GM12878 (cell line): Measurements from ENCODE around the gene PIK3C2B. TPM values are rescaled to one million over a fixed set of nuclear protein-coding genes. Genes with fewer than 3 reads are reported as not detected.

Experiments
- ATAC-seq: fragments of 200-7000 bp; cut with Tn5 transposase; 3 replicates; pipeline ENCODE4 v1.9.1; 2020; ENCODE audit warnings: mild to moderate bottlenecking, moderate library complexity
- BruUV-seq: library from RNA; stranded (reverse); fragments of 400-500 nt; replicated peaks from 2 replicates; lab custom pipeline; 2021; lab: Mats Ljungman, UMichigan
- CTCF ChIA-PET: fragments of 300-600 bp; sonication (Branson Sonifier 250); formaldehyde crosslinking; extraction: SDS; loops from one replicate; lab custom pipeline; 2021; ENCODE audit warnings: inconsistent platforms; lab: Yijun Ruan, JAX
- POLR2A ChIA-PET: fragments of 350-600 bp; formaldehyde crosslinking; extraction: SDS; loops from one replicate; lab custom pipeline; 2021; ENCODE audit warnings: inconsistent platforms; lab: Charles Lee
- RAD21 ChIA-PET: fragments of 300-600 bp; sonication (Branson Sonifier 250); formaldehyde crosslinking; loops from one replicate; lab custom pipeline; 2023; ENCODE audit warnings: antibody characterized with exemption; ENCODE audit not compliant: unreplicated experiment; lab: Charles Lee
- SMC1A ChIA-PET: fragments of 300-600 bp; sonication (Branson Sonifier 250); formaldehyde crosslinking; loops from one replicate; lab custom pipeline; 2023; ENCODE audit not compliant: unreplicated experiment, uncharacterized antibody; lab: Charles Lee
- DNase-seq: peaks from one replicate; pipeline ENCODE4 v3.0.0-alpha.2; 2011; ENCODE audit warnings: low read depth, low spot score
- FAIRE-seq: peaks from 3 replicates; lab custom pipeline; 2011; peaks lifted over from hg19 to GRCh38; lab: Jason Lieb, UNC
- H2AFZ ChIP-seq: 2 replicates; pipeline ENCODE4 v1.6.0; 2011; ENCODE audit warnings: low read depth, low read length, control low read depth; ENCODE audit not compliant: control insufficient read depth
- H3K27ac ChIP-seq: 2 replicates; pipeline ENCODE4 v1.5.1; 2011; ENCODE audit warnings: control low read depth; ENCODE audit not compliant: control insufficient read depth, insufficient read depth
- H3K27me3 ChIP-seq, 2 experiments: replicated peaks in 1 of 2; 2 replicates each; pipeline versions ENCODE4 v1.6.0 to v1.6.1; 2011; ENCODE audit warnings: low read length in 1 of 2; ENCODE audit not compliant: control insufficient read depth in 2 of 2, insufficient read depth in 2 of 2
- H3K36me3 ChIP-seq, 2 experiments: 2 replicates each; pipeline ENCODE4 v1.5.1; 2011; ENCODE audit warnings: low read length in 1 of 2; ENCODE audit not compliant: control insufficient read depth in 2 of 2, insufficient read depth in 2 of 2
- H3K4me1 ChIP-seq: 2 replicates; pipeline ENCODE4 v1.6.1; 2011; ENCODE audit warnings: mild to moderate bottlenecking, low read length, moderate library complexity, mixed read lengths; ENCODE audit not compliant: control insufficient read depth, insufficient read depth
- H3K4me2 ChIP-seq: 2 replicates; pipeline ENCODE4 v1.6.0; 2011; ENCODE audit warnings: control low read depth; ENCODE audit not compliant: control insufficient read depth, insufficient read depth
- H3K4me3 ChIP-seq: fragments of 200-600 bp; sonication (generic); 2 replicates; pipeline ENCODE4 v1.5.1; 2016
- H3K79me2 ChIP-seq: 2 replicates; pipeline ENCODE4 v1.6.0; 2011; ENCODE audit warnings: low read length; ENCODE audit not compliant: control insufficient read depth, insufficient read depth
- H3K9ac ChIP-seq: 2 replicates; pipeline ENCODE4 v1.8.0; 2011; ENCODE audit warnings: low read length, control low read depth, mixed read lengths; ENCODE audit not compliant: control insufficient read depth, insufficient read depth
- H3K9me3 ChIP-seq: replicated peaks from 3 replicates; pipeline ENCODE4 v1.5.1; 2011; ENCODE audit warnings: mild to moderate bottlenecking, low read length; ENCODE audit not compliant: control insufficient read depth, insufficient read depth
- H4K20me1 ChIP-seq: 2 replicates; pipeline ENCODE4 v1.6.0; 2011; ENCODE audit not compliant: control insufficient read depth, insufficient read depth
- CBX5 ChIP-seq: sonication (generic); IDR thresholded peaks from 2 replicates; pipeline ENCODE4 v1.6.1; 2016; ENCODE audit warnings: low read depth, moderate library complexity, mild to moderate bottlenecking, inconsistent platforms
- ESRRA ChIP-seq: IDR thresholded peaks from 2 replicates; pipeline ENCODE4 v1.6.1; 2012; ENCODE audit warnings: mild to moderate bottlenecking, low read length, improper control_type of control experiment
- FOXK2 ChIP-seq: fragments of 450-650 bp; IDR thresholded peaks from 2 replicates; pipeline ENCODE4 v1.6.1; 2017; ENCODE audit warnings: mild to moderate bottlenecking, moderate library complexity
- MXI1 ChIP-seq: fragments of 150-350 bp; IDR thresholded peaks from 2 replicates; pipeline ENCODE4 v1.6.1; 2011; ENCODE audit warnings: low read depth, mild to moderate bottlenecking, inconsistent platforms, low read length, improper control_type of control experiment
- RELA ChIP-seq: fragments of 450-650 bp; IDR thresholded peaks from 2 replicates; pipeline ENCODE4 v1.8.0; 2014; ENCODE audit warnings: borderline replicate concordance; ENCODE audit not compliant: partially characterized antibody
- RFX5 ChIP-seq: IDR thresholded peaks from 2 replicates; pipeline ENCODE4 v1.6.1; 2011; ENCODE audit warnings: low read depth, low read length, improper control_type of control experiment
- ZNF217 ChIP-seq: fragments of 450-650 bp; IDR thresholded peaks from 2 replicates; pipeline ENCODE4 v1.6.1; 2017; ENCODE audit warnings: antibody characterized with exemption, mild to moderate bottlenecking
- WGBS: methylation state at CpG from one replicate; pipeline ENCODE4 v1.1.6; 2016; ENCODE audit warnings: low lambda C conversion rate; ENCODE audit not compliant: insufficient replicate concordance, insufficient coverage; ENCODE audit errors: missing lambda C conversion rate; 5-methylcytosine and 5-hydroxymethylcytosine counted together
- in situ Hi-C: fragments of 300-500 bp; cut with MboI; formaldehyde crosslinking; loops from 9 replicates; pipeline ENCODE4 v1.14.3; 2018; ENCODE audit warnings: mixed read lengths
- intact Hi-C: fragments of 100-400 bp; cut with micrococcal nuclease; formaldehyde crosslinking; loops from one replicate; pipeline ENCODE4 v1.14.2; 2022; ENCODE audit not compliant: unreplicated experiment
- polyA plus RNA-seq, 11 experiments: library from polyadenylated mRNA; depleted of rRNA in 4 of 11; unstranded in 6 of 11; stranded (reverse) in 5 of 11; fragments of >200 nt; fragmentation: Nextera tagmentation in 4 of 11; fragmentation: Illumina TruSeq in 1 of 11; extraction: Ambion mirVana in 4 of 11; extraction: Trizol in 1 of 11; gene quantifications; 1 replicate in 1 of 11; 2 replicates in 10 of 11; pipeline versions ENCODE4 v1.2.1 to v1.2.3, GENCODE V29; 2011 to 2016; ENCODE audit warnings: inconsistent platforms in 2 of 11, missing spikeins in 2 of 11, low read depth in 1 of 11
- total RNA-seq, 4 experiments: library from RNA; depleted of rRNA in 3 of 4; stranded (reverse); fragments of >200 nt in 3 of 4; fragmentation: Illumina TruSeq in 1 of 4; extraction: Trizol in 1 of 4; gene quantifications; 2 replicates each; pipeline versions ENCODE4 v1.2.1 to v1.2.3, GENCODE V29; 2013 to 2021
- TF ChIP-seq, protein P1 (sequence below): fragments of 150-350 bp; IDR thresholded peaks from 2 replicates; pipeline ENCODE4 v1.6.1; 2016; ENCODE audit warnings: low read depth, low read length
- TF ChIP-seq, protein P2 (sequence below): fragments of 450-650 bp; IDR thresholded peaks from 2 replicates; pipeline ENCODE4 v1.6.1; 2017; ENCODE audit warnings: mild to moderate bottlenecking, moderate library complexity
- TF ChIP-seq, protein P3 (sequence below): fragments of 450-650 bp; IDR thresholded peaks from 2 replicates; pipeline ENCODE4 v1.6.1; 2018; ENCODE audit warnings: borderline replicate concordance, mild to moderate bottlenecking; ENCODE audit not compliant: partially characterized antibody

The PIK3C2B gene
- total and polyA plus RNA-seq, 10 of the 15 experiments (the other 5 are each of a cell fraction or from before 2014, with no cell fraction given) = 2.2 to 38.1 (median 11.4) TPM

DNA sequence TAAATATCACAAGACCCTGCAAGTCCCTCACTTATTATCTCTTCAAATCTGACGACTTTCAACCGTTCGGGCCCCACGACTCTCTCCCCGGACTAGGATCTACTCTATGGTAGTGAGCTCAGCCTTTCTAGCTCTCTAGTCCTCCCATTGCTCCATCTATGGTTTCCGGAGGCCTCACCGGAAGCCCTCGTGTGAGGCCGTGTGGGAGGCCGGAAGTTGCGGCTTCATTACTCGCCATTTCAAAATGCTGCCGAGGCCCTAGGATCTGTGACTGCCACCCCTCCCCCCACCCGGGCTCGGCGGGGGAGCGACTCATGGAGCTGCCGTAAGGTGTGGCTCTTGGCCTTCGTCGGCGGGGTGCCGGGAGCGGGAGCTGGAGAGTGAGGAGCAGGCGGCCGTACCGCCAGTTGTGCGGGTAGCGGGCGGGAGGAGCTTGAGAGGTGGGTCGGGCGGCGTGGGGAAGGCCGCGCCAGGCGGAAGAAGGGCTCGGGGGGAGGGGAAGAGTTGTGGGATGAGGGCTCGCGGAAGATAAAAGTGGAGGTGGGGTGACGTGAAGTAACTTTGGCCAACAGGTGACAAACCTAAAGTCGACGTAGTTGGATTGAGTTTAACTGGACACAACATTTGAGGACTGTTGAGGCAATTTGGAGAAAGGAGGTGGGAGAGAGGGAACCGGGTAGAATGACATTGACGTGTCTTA is 21.7 kb upstream of the PIK3C2B start, which contains the start of gene MDM4 (continued):
- TF ChIP-seq, protein P1, sequence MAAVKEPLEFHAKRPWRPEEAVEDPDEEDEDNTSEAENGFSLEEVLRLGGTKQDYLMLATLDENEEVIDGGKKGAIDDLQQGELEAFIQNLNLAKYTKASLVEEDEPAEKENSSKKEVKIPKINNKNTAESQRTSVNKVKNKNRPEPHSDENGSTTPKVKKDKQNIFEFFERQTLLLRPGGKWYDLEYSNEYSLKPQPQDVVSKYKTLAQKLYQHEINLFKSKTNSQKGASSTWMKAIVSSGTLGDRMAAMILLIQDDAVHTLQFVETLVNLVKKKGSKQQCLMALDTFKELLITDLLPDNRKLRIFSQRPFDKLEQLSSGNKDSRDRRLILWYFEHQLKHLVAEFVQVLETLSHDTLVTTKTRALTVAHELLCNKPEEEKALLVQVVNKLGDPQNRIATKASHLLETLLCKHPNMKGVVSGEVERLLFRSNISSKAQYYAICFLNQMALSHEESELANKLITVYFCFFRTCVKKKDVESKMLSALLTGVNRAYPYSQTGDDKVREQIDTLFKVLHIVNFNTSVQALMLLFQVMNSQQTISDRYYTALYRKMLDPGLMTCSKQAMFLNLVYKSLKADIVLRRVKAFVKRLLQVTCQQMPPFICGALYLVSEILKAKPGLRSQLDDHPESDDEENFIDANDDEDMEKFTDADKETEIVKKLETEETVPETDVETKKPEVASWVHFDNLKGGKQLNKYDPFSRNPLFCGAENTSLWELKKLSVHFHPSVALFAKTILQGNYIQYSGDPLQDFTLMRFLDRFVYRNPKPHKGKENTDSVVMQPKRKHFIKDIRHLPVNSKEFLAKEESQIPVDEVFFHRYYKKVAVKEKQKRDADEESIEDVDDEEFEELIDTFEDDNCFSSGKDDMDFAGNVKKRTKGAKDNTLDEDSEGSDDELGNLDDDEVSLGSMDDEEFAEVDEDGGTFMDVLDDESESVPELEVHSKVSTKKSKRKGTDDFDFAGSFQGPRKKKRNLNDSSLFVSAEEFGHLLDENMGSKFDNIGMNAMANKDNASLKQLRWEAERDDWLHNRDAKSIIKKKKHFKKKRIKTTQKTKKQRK = no peak
- TF ChIP-seq RELA (peak; percentile 55), CBX5 (peak; percentile 68; the same call in 1 of the 2 replicates), ZNF217 (no peak), FOXK2 (no peak), ESRRA (no peak), RFX5 (no peak)
- TF ChIP-seq, all 136 proteins: peak for 75

DNA sequence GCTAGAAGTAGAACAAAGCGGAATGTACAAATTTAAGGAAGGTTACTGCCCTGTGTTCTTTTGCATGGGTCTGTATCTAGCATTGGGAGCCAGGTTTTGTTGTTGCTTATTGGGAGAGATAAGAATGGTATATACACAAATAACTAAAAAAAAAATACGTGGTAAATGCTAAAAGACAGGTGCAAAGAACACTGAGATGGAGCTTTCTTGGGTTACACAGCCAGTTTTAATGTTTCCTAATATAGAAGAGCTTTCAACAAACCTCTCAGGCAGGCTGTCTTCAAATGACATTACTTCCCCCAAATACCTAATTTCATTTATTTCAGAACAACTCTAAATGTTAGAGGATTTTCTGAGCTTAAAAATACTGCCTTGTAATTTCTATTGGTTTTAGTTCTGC is 20.2 kb upstream of the PIK3C2B start:
- BruUV-seq = no TSS peak
- 23% methylated on average over 2 of the region's 2 CpGs for WGBS
- Histone ChIP-seq H3K27ac (peak overlapping the region; percentile 48; the same call in 1 of the 2 replicates), H3K9ac (0 out of 2 replicates have a peak overlapping the region, but pooled peaks have one; percentile 12), H3K4me3 (no peak overlapping the region), H3K4me1 (peaks cover 33% of the 10 kb centered on the region), H3K36me3 (peaks cover 0 to 5% of the 10 kb centered on the region in 2 experiments; a peak in 2 of 4 replicates), H3K79me2 (peaks cover 35% of the 10 kb centered on the region), H3K27me3 (no peaks in the 10 kb centered on the region), H2AFZ (no peak overlapping the region), H3K4me2 (0 out of 2 replicates have a peak overlapping the region, but pooled peaks have one; percentile 35), H3K9me3 (no peaks in the 10 kb centered on the region), H4K20me1 (no peaks in the 10 kb centered on the region)
- ChIA-PET CTCF (interaction anchor here (0.6 to 4.0 kb wide), 12 partner anchors 8 to 292 kb away, joined by 3 to 18 read pairs (median 8); no protein-coding TSS in a partner anchor), POLR2A (interaction anchor here (0.6 to 5.4 kb wide), 16 partner anchors 8 to 1296 kb away, joined by 3 to 55 read pairs (median 5); partner anchors contain the start of gene PIK3C2B), RAD21 (interaction anchor here (0.7 to 6.3 kb wide), 13 partner anchors 8 to 280 kb away, joined by 3 to 69 read pairs (median 4); partner anchors contain the start of gene PIK3C2B), SMC1A (interaction anchor here (1.0 to 5.3 kb wide), 14 partner anchors 8 to 608 kb away, joined by 3 to 64 read pairs (median 4); partner anchors contain the start of gene PIK3C2B)
- FAIRE-seq (no peak), ATAC-seq (no peak), DNase-seq (no peak)
- intact Hi-C loops (loop anchor here (10.0 kb wide), 1 partner anchor 1540 kb away; the partner anchor contains the start of gene RHEX), in situ Hi-C loops (loop anchor here (25.0 kb wide), 1 partner anchor 1228 kb away; no protein-coding TSS in a partner anchor)
- no peak for TF ChIP-seq MXI1
- TF ChIP-seq, protein P2, sequence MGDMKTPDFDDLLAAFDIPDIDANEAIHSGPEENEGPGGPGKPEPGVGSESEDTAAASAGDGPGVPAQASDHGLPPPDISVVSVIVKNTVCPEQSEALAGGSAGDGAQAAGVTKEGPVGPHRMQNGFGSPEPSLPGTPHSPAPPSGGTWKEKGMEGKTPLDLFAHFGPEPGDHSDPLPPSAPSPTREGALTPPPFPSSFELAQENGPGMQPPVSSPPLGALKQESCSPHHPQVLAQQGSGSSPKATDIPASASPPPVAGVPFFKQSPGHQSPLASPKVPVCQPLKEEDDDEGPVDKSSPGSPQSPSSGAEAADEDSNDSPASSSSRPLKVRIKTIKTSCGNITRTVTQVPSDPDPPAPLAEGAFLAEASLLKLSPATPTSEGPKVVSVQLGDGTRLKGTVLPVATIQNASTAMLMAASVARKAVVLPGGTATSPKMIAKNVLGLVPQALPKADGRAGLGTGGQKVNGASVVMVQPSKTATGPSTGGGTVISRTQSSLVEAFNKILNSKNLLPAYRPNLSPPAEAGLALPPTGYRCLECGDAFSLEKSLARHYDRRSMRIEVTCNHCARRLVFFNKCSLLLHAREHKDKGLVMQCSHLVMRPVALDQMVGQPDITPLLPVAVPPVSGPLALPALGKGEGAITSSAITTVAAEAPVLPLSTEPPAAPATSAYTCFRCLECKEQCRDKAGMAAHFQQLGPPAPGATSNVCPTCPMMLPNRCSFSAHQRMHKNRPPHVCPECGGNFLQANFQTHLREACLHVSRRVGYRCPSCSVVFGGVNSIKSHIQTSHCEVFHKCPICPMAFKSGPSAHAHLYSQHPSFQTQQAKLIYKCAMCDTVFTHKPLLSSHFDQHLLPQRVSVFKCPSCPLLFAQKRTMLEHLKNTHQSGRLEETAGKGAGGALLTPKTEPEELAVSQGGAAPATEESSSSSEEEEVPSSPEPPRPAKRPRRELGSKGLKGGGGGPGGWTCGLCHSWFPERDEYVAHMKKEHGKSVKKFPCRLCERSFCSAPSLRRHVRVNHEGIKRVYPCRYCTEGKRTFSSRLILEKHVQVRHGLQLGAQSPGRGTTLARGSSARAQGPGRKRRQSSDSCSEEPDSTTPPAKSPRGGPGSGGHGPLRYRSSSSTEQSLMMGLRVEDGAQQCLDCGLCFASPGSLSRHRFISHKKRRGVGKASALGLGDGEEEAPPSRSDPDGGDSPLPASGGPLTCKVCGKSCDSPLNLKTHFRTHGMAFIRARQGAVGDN = no peak
- TF ChIP-seq, protein P3, sequence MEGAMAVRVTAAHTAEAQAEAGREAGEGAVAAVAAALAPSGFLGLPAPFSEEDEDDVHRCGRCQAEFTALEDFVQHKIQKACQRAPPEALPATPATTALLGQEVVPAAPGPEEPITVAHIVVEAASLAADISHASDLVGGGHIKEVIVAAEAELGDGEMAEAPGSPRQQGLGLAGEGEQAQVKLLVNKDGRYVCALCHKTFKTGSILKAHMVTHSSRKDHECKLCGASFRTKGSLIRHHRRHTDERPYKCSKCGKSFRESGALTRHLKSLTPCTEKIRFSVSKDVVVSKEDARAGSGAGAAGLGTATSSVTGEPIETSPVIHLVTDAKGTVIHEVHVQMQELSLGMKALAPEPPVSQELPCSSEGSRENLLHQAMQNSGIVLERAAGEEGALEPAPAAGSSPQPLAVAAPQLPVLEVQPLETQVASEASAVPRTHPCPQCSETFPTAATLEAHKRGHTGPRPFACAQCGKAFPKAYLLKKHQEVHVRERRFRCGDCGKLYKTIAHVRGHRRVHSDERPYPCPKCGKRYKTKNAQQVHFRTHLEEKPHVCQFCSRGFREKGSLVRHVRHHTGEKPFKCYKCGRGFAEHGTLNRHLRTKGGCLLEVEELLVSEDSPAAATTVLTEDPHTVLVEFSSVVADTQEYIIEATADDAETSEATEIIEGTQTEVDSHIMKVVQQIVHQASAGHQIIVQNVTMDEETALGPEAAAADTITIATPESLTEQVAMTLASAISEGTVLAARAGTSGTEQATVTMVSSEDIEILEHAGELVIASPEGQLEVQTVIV = no peak
